ENCODE measurements around the gene UNC13B.

UNC13B gene

DNA sequence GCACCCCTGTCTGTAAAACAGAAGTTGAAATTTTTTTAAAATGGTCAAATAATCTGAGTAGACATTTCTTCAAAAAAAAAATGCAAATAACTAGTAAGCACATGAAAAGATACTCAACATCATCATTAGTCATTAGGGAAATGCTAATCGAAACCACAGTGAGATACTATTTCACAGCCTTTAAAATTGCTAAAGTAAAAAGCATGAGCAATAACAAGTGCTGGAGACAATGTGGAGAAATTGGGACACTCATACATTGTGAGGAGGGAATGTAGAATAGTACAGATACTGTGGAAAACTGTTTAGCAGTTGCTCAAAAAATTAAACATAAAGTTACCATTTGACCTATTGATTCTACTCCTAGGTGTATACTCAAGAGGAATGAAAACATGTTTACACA lies 269.7 kb downstream of the UNC13B start:
- DNase-seq (ENCODE audit: low read depth), result no peak

GRCh38 chr9:35432076-35432475 lies 270.3 kb downstream of the UNC13B start:
- no peak for DNase-seq (ENCODE audit: low read depth)

GRCh38 chr9:35436933-35437332 lies 275.1 kb downstream of the UNC13B start:
- DNase-seq (ENCODE audit: low read depth), result no peak

DNA sequence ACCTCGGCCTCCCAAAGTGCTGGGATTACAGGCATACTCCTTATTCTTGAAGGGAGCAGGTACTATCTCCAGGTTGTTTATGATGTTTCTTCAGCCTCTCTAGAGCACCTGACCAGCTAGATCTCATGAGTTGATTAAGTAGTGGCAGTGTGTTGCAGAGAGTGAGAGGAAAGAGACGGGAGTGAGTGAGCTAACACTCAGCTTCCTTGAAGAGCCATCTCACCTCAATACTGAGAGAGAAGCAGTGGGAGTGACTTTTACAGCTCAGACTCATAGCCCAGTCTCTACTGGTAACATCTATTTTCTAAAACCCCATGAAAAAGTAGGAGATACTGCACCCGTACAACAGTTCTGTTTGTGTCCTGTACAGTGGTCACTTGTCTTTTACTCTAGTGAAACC lies 284.2 kb downstream of the UNC13B start:
- no peak for DNase-seq (ENCODE audit: low read depth)

GRCh38 chr9:35448496-35448895 lies 286.7 kb downstream of the UNC13B start:
- DNase-seq (ENCODE audit: low read depth), result no peak

DNA sequence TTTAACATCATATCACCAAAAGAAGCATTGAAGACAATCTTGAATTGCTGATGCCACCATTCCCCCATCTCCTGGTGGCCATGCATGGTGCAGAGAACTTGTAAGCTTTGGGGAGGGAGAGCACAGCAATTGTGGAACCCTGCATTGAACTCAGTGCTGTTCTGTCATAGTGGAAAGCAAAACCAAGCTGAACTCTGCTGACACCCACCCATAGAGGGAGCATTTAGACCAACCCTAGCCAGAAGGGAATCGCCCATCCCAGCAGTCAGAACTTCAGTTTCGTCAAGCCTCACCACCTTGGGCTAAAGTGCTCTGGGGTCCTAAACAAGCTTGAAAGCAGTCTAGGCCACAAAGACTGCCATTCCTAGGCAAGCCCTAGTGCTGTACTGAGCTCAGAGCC lies 290.7 kb downstream of the UNC13B start:
- no peak for DNase-seq (ENCODE audit: low read depth)

GRCh38 chr9:35453786-35454185 lies 292.0 kb downstream of the UNC13B start:
- DNase-seq (ENCODE audit: low read depth), result no peak
